Activated CD8-positive, alpha-beta T cell treated with anti-CD3 and anti-CD28 coated beads for 36 hours (primary cell): ENCODE data around the gene STUM. TPM values are rescaled to one million over a fixed set of nuclear protein-coding genes. Genes with fewer than 3 reads are reported as not detected.
"Not testable (repeated sequence)": the region's sequence is repeated elsewhere in the genome, so short reads cannot be mapped to it uniquely, and the experiment has no call there.

ENCODE experiments used
- ATAC-seq: fragments of 200-7000 bp; cut with Tn5 transposase; one replicate; pipeline ENCODE4 v1.10.0; 2021; ENCODE audit warnings: mild to moderate bottlenecking, moderate library complexity
- CTCF ChIA-PET: fragments of 350-600 bp; sonication (Branson Sonifier 250); formaldehyde crosslinking; loops from one replicate; lab custom pipeline; 2021; ENCODE audit warnings: antibody characterized with exemption; lab: Charles Lee
- POLR2A ChIA-PET: fragments of 350-600 bp; sonication (Branson Sonifier 250); formaldehyde crosslinking; loops from one replicate; lab custom pipeline; 2021; ENCODE audit warnings: antibody characterized with exemption; lab: Charles Lee
- DNase-seq: peaks from one replicate; pipeline ENCODE4 v3.0.0-alpha.2; 2020
- H3K27ac Mint-ChIP-seq: one replicate; pipeline ENCODE4 v1.8.0; 2021; ENCODE audit warnings: mild to moderate bottlenecking, mixed read lengths
- H3K27me3 Mint-ChIP-seq: one replicate; pipeline ENCODE4 v1.8.0; 2021; ENCODE audit warnings: mixed read lengths
- H3K36me3 Mint-ChIP-seq: one replicate; pipeline ENCODE4 v1.8.0; 2021; ENCODE audit warnings: low read depth, mixed read lengths
- H3K4me1 Mint-ChIP-seq: one replicate; pipeline ENCODE4 v1.8.0; 2021; ENCODE audit warnings: low read depth, mixed read lengths
- H3K4me3 Mint-ChIP-seq: one replicate; pipeline ENCODE4 v1.8.0; 2021; ENCODE audit warnings: mild to moderate bottlenecking, moderate library complexity, mixed read lengths
- H3K9me3 Mint-ChIP-seq: one replicate; pipeline ENCODE4 v1.8.0; 2021; ENCODE audit warnings: mixed read lengths
- CTCF ChIP-seq: fragments of 200-600 bp; IDR thresholded peaks from one replicate; pipeline ENCODE4 v1.8.0; 2022; ENCODE audit warnings: antibody characterized with exemption, mild to moderate bottlenecking
- intact Hi-C: fragments of 100-400 bp; cut with micrococcal nuclease; formaldehyde crosslinking; loops from one replicate; pipeline ENCODE4 v1.10.0; 2022
- total RNA-seq, 2 experiments: library from RNA; stranded (reverse); gene quantifications; one replicate each; pipeline ENCODE4 v1.2.3, GENCODE V29; 2021

Gene STUM
- total RNA-seq, 2 experiments from 2014 or later = not detected

DNA sequence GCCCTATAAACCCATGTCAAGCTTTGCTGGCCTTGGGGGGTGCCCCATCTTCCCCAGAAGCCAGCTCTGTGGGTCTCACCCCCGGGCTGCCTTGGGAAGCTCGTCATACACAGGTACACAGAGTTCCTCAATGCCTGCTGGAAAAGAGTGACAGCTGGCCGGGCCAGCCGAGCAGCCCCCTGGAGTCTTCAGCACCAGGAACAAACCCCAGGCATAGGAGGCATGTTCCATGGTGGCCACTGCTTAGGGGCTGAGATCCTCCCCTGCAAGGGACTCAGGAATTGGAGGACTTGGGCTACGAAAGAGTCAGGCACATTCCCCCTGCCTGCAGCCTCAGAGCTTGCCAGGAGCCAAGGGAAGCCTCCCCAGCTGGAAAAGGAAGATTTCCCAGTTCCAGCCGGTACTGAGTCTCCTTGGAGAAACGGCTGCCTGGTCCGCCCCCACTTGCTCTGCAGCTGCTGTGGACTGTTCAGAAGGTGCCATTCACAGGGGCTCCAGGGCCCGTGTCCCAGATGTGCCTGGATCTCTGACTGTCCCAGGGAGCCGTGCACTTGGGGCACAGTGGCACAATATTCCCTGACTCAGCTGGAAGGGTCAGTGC, 89.5 kb downstream of the STUM start:
- H3K4me3 Mint-ChIP-seq = no peak overlapping the region
- H3K36me3 Mint-ChIP-seq = peaks cover 39% of the 10 kb centered on the region
- H3K9me3 Mint-ChIP-seq = no peaks in the 10 kb centered on the region
- intact Hi-C loops = no loop called here
- ATAC-seq (no peak), DNase-seq (peak; percentile 1)
- H3K4me1 Mint-ChIP-seq = peaks cover 55% of the 10 kb centered on the region
- no peak for TF ChIP-seq CTCF
- H3K27me3 Mint-ChIP-seq = no peaks in the 10 kb centered on the region
- no peak overlapping the region for H3K27ac Mint-ChIP-seq
- POLR2A ChIA-PET = no interaction called here
- CTCF ChIA-PET = interaction anchor here (0.9 to 7.9 kb wide), 5 partner anchors 12 to 188 kb away, joined by 3 to 73 read pairs (median 3); no protein-coding TSS in a partner anchor

DNA sequence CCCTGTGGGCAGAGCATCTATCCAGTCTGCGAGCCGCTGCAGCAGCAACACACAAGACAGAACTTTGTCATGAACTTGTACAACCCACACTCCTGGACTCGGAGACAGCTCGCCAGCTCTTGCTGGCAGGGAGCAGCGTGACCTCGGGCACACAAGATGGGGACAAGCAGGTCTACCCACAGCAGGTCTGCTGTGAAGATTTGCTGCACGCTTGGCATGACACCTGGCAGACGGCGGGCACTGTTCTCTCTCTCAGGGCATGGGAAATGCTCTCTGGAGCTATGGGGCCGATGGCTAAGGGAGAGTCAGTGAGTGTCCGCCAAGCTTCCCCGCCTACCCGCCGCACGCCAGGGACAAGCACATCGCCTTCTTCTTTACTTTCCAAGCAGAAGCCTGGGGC, 90.0 kb downstream of the STUM start:
- no peak for DNase-seq
- Mint-ChIP-seq H3K9me3 (no peaks in the 10 kb centered on the region), H3K4me3 (no peak overlapping the region), H3K36me3 (peaks cover 35% of the 10 kb centered on the region), H3K27ac (no peak overlapping the region), H3K4me1 (peaks cover 55% of the 10 kb centered on the region), H3K27me3 (no peaks in the 10 kb centered on the region)
- TF ChIP-seq CTCF = no peak
- ATAC-seq = no peak
- ChIA-PET CTCF (interaction anchor here (1.1 to 2.8 kb wide), 2 partner anchors 12 to 49 kb away, joined by 3 to 11 read pairs; no protein-coding TSS in a partner anchor), POLR2A (no interaction called here)
- intact Hi-C loops = no loop called here

GRCh38 chr1:226639206-226639605, 90.6 kb downstream of the STUM start:
- ATAC-seq, intact Hi-C loops, H3K27me3 Mint-ChIP-seq, DNase-seq, H3K9me3 Mint-ChIP-seq, H3K4me3 Mint-ChIP-seq, POLR2A ChIA-PET: not testable (repeated sequence)
- H3K4me1 Mint-ChIP-seq = peaks cover 55% of the 10 kb centered on the region
- H3K36me3 Mint-ChIP-seq = peaks cover 36% of the 10 kb centered on the region
- peak overlapping the region; percentile 49 for H3K27ac Mint-ChIP-seq
- CTCF ChIA-PET = interaction anchor here (1.1 to 2.8 kb wide), 2 partner anchors 13 to 48 kb away, joined by 3 to 11 read pairs; no protein-coding TSS in a partner anchor

DNA sequence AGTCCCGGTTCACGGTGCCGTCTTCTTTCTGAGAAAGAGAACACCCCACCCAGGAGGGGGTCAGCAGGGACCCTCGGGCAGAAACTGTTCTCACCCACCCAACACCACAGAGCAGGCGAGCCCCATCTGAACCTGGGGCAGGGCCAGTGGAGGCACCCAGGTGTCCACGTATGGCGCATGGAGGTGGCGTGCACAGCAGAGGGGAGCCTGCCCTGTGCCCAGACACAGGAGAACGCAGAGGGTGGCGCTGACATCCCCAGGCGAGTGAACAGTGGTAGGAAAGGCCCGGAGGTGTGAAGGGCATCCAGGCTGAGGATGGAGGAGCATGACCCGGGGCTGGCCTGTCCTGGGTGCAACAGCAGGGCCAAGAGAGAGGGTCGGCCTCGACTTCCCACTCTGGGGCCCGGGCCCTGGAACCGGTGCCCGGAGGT, 91.1 kb downstream of the STUM start:
- H3K27ac Mint-ChIP-seq = peak overlapping the region; percentile 49
- H3K27me3 Mint-ChIP-seq = no peaks in the 10 kb centered on the region
- intact Hi-C loops = loop anchor here (5.0 kb wide), 1 partner anchor 38 kb away; no protein-coding TSS in a partner anchor
- no peak for TF ChIP-seq CTCF
- H3K4me3 Mint-ChIP-seq = no peak overlapping the region
- DNase-seq (no peak), ATAC-seq (no peak)
- peaks cover 55% of the 10 kb centered on the region for H3K4me1 Mint-ChIP-seq
- CTCF ChIA-PET = interaction anchor here (2.4 kb wide), 1 partner anchor 48 kb away, joined by 14 read pairs; no protein-coding TSS in a partner anchor
- H3K36me3 Mint-ChIP-seq = peaks cover 36% of the 10 kb centered on the region
- no peaks in the 10 kb centered on the region for H3K9me3 Mint-ChIP-seq
- POLR2A ChIA-PET = no interaction called here

- intact Hi-C loops = loop anchor here (5.0 kb wide), 1 partner anchor 37 kb away; no protein-coding TSS in a partner anchor
- Mint-ChIP-seq H3K9me3 (no peaks in the 10 kb centered on the region), H3K4me3 (no peak overlapping the region), H3K36me3 (peaks cover 35% of the 10 kb centered on the region), H3K4me1 (peaks cover 57% of the 10 kb centered on the region), H3K27ac (peak overlapping the region; percentile 56), H3K27me3 (no peaks in the 10 kb centered on the region)
- CTCF ChIA-PET = interaction anchor here (1.2 to 5.5 kb wide), 5 partner anchors 6 to 232 kb away, joined by 3 to 55 read pairs (median 6); partner anchors contain the start of gene PARP1
- DNase-seq (no peak), ATAC-seq (no peak)
- TF ChIP-seq CTCF = no peak
- POLR2A ChIA-PET = interaction anchor here (0.9 to 5.3 kb wide), 2 partner anchors 6 to 39 kb away, joined by 4 to 28 read pairs; no protein-coding TSS in a partner anchor
Observed at GRCh38 chr1:226640321-226641136, 92.0 kb downstream of the STUM start.
